GM18511 (cell line): ENCODE data around the gene PRKAR1A.
"Not testable (repeated sequence)": the region's sequence is repeated elsewhere in the genome, so short reads cannot be mapped to it uniquely, and the experiment has no call there.

Source experiments
- ATAC-seq: cut with Tn5 transposase; IDR thresholded peaks from one replicate; pipeline ENCODE4 v1.9.1; 2021; ENCODE audit warnings: mild to moderate bottlenecking, moderate library complexity; ENCODE audit not compliant: unreplicated experiment

PRKAR1A gene

GRCh38 chr17:68512247-68512959, at the start of gene PRKAR1A:
Gene PRKAR1A (plus strand): TSS chr17:68512430. CDS start chr17:68515400, 2,970 bp downstream.
- ATAC-seq = peak; percentile 90

DNA sequence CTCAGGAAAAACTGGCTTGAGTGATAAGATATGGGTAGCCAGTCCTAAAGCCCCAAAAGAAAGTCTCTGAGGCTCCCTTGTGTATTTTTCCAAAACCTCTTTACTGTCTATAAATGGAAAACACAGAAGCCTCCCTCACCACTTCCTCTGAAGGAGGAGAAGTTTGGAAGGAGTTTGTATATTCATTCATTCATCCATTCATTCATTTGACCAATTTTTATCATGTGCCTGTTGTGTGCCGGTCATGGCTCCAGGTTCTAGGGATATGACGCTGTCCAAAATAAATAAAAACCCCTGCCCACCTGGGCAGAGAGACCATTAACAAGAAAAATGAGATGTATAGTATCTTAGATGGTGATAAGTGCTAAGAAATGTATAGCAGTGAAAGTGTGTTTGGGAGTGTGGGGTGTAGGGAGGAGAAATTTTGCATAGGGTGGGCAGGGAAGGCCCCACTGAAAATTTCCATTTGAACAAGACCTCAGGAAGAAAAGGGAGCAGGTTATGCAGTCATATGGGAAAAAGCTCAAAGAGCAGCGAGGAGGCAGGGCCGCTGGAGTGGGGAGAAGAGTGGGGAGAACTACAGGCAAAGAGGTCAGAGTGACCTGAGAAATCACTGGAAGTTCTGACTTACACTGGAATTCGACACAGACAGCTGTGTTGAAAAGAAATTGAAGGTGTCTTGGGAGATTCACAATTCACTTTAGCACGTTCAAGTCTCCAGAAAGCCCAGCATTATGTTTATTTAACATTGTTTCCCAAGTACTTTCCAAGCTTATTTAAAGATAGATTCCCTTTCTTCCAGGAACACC, 48.8 kb upstream of the PRKAR1A start:
- ATAC-seq = no peak

DNA sequence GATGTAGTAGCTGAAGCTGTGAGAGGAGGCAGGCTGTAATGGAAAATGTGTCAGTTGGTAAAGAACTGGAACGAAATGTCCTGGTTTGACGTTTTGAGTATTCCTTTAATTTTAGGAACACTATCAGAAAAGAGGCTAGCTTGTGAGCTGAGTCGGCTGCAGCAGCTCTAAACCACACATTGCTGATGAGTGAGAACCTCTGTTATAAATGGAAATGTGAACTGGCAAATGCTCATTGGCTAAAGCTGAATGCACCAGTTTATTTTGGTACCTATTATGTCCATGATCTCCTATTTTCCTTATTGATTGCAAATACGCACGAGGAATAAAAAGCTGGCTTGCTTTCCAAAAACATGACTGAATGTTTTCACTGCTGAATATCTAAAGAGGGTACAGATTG, 43.9 kb upstream of the PRKAR1A start:
- ATAC-seq = no peak

- ATAC-seq = no peak
Observed at GRCh38 chr17:68468788-68469187, 43.4 kb upstream of the PRKAR1A start.

DNA sequence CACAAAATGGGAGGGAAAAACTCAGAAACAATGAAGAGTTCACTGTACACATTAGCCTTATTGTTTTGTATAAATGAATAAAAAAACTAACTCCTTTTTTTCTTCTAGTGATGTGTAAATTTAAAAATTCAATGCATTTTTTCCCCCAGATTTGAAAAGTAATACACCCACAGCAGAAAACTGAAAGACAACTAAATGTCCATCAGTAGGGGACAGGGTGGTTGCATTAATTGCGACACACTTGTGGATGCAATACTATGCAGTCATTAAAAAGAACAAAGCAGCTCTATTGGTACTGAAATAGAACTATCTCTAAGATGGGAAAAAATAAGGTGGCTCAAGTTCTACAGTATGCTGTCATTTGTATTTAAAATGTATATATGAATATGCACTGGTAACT, 41.3 kb upstream of the PRKAR1A start:
- no peak for ATAC-seq

GRCh38 chr17:68480885-68481284, 31.3 kb upstream of the PRKAR1A start:
- ATAC-seq = no peak

DNA sequence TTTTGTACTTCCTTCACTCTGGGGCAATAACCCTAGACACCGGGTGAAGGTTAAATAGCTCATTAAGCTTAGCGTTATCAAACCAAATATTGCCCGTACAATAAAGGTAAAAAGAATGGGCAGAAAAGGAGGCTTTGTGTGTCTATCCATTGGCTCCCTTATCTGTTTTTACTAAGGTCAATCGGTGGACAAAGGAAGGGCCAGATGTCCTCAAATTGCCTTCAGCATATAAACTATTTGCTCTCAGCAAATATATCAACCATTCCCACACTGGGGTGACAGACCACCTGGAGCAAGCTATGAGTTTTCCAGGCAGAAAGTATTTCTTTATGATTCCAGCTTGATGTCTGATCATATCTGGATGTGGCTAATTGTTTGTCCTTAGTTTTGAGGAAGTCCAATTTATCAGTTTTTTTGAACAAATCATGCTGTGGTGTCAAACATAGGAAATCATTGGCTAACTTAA, 29.6 kb upstream of the PRKAR1A start:
- ATAC-seq = no peak

DNA sequence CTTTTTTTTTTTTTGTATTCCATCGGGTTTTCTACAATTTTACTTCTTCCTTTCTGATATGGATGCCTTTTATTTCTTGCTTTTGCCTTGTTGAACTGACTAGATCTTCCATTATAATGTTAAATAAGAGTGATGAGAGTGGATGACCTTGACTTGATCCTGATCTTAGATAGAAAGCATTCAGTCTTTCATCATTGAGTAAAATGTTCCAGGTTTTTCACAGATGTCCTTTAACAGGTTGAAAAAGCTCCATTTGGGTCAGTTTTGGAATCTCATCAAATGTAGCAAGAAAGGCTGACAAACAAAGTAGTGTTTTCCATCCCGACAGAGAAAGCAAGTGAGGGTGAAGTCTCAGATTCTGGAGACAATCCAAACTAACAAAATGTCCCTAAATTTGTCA, 27.8 kb upstream of the PRKAR1A start:
- no peak for ATAC-seq

DNA sequence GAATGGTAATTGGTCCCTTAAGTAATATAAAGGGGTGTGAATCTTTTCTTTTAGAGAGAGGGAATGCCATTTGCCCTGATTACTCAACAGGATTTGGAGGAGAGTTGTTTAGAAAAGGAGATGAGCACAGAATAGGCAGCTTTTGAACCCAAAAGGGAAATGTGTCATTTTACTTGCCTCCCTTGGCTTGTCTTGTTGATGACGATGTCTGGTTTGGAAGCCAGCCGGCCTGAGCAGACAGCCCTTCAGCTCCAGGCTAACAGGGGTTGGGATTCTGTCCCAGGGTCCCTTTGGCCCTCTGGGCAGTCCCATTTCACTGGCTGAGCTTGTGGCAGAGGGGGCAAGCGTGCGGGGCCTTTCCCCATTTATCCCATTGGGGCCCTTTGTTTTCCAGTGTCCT, 22.3 kb upstream of the PRKAR1A start:
- no peak for ATAC-seq

- no peak for ATAC-seq
Observed at GRCh38 chr17:68491381-68492231, 20.6 kb upstream of the PRKAR1A start.

DNA sequence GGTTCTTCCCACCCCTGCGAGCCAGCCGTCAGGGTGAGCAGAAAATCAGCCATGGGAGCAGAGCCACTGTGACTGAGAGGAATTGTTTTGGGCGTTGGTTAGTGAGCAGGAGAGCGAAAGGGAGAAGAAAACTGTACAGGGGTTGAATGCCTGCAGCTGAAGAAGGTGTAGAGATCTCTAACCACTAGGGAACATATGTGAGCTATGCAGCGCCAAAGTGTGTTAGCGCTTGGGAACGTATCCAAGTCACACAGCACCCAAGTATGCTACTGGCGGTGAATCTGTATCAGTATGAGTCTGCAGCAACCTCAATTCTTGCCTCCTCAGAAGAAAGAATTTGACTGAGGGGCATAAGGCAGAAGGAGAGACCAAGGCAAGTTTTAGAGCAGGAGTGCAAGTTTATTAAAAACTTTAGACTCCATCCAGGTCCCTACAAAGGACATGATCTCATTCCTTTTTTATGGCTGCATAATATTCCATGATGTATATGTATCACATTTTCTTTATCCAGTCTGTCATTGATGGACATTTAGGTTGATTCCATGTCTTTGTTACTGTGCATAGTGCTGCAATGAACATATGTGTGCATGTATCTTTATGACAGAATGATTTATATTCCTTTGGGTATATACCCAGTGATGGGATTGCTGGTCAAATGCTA, 19.7 kb upstream of the PRKAR1A start:
- ATAC-seq = not testable (repeated sequence)

DNA sequence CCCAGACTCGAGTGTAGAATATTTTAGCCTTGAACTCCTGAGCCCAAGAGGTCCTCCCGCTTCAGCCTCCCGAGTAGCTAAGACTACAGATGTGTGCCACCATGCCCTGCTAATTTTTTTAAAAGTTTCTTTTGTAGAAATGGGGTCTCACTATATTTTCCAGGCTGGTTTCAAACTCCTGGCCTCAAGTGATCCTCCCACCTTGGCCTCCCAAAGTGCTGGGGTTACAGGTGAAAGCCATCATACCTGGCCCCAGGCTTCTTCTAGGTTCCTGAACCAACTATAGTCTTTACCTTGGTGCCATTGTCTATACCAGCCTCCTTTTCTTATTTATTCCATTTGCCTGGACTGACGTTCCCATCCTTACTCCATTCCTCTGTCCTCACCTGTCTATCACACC, 17.1 kb upstream of the PRKAR1A start:
- no peak for ATAC-seq

- ATAC-seq = peak; percentile 96
Observed at GRCh38 chr17:68497885-68498319, 14.3 kb upstream of the PRKAR1A start.

- ATAC-seq = peak; percentile 35
Observed at GRCh38 chr17:68498479-68499326, 13.5 kb upstream of the PRKAR1A start.

GRCh38 chr17:68499587-68499986, 12.6 kb upstream of the PRKAR1A start:
- no peak for ATAC-seq

DNA sequence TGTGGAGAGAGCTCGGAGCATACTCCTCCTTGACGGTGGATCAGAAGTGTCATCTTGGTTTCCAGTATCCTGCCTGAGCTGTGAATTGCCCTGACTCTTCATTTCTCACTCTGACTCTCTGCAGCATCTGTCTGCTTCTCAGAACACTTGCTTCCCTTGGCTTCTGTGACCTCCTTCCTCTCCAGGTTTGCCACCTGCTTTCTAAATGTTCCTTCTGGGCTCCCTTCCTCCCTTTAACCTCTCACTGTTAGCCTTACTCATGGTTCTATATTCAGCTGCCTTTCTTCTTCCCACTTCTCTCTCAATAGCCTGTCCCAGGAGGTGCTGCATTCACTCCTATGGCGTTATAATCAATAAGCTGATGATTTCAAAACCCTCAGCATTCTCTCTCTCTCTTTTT, 11.2 kb upstream of the PRKAR1A start:
- ATAC-seq = no peak

DNA sequence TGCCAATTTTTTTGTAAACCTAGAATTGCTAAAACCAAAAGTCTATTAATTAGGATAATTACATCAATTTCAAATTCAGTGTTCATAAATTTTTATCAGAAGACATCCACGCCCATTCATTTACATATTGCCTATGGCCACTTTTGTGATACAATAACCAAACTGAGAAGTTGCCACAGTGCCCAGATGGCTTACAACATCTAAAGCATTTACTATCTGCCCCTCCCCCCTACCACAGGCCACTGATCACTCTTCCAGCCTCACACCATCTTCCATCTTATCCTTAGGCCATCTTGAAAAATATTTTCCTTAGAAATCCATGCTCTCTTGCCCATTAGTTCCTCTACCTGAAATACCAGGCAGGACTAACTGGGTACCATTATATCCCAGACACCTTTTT, 6.3 kb upstream of the PRKAR1A start:
- ATAC-seq = no peak

DNA sequence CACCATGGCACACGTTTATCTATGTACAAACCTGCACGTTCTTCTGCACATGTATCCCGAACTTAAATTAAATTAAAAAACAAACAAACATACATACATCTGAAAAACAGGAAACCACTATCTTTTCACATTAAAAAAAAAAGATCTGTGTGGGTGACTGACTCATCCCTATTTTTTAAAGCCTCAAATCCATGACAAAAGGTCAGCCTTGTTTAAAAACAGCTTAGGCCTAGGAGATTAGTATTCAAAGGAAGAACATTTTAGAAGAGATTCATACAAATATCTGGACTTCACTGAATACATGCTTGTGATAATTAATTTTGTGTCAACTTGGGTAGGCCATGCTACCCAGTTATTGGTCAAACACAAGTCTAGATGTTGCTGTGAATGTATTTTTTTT, 4.7 kb upstream of the PRKAR1A start:
- ATAC-seq = no peak

DNA sequence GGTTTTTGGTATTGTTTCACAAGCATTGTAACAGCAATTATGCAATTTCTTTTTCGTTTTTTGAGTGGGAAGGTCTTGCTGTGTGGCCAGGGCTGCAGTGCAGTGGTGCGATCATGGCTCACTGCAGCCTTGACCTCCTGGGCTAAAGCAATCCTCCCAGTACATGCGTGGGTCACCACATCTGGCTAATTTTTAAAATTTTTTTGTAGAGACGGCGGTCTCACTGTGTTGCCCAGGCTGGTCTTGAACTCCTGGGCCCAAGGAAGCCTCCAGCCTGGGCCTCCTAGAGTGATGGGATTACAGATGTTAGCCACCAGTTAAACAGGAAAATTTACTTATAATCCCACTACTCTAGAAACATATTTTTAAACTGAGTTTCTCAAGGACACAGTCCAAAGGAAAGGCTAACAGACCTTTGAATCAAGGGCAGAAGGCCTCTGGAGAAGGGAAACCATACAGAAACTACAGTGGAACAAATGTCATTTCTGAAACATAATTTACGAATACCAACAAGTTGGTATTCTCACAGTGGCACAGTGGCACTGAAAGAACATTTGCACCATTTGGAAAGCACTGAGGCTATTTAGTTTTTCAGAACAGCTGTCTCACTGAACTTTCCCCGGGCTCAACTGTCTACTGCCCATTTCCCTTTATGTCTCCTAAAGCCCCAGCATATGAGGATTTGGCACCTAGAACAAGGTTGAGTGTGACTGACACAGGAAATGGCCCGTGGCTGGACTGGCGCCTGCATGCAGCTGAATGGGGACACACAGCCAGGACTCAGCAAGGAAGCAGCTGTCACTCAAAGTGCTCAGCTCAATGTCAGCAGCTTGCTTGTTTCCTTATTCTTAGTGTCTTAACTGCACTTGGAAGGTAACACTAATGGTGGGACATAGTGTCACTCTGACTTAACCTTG, 2.8 kb upstream of the PRKAR1A start:
- ATAC-seq = no peak
